ACHN (cell line): ENCODE data around the gene GCNT2.
A peak's percentile ranks its signal among the peaks of the same experiment; 100 is the strongest.
"Not testable (repeated sequence)": the region's sequence is repeated elsewhere in the genome, so short reads cannot be mapped to it uniquely, and the experiment has no call there.

Source experiments
- DNase-seq: peaks from one replicate; pipeline ENCODE4 v3.0.0-alpha.2; 2015
- in situ Hi-C: cut with HindIII; loops from 2 replicates; pipeline ENCODE4 v1.10.0; 2017; ENCODE audit warnings: low sequenced_read_pairs, low pct_ligation_motif_present, low pct_unique_long_range_greater_than_20kb

GCNT2 gene

GRCh38 chr6:10510592-10511367, 10.4 kb upstream of the GCNT2 start:
- DNase-seq = peak; percentile 77
- in situ Hi-C loops = no loop called here

DNA sequence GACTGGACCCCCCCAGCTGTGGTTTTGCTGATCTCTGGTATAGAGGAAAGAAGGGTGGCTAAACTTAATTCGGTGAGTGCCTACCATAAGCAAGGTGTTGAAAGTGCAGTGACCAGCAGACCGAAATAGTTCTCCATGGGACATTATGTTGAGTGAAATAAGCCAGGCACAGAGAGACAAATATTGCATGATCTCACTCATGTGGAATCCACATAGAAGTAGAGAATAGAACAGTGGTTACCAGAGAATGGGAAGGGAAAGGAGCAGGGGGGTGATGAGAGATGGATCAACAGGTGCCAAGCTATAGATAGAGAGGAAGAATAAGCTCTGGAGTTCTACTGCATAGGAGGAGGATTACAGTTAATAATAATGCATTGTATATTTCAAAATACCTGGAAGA, 9.7 kb upstream of the GCNT2 start:
- peak; percentile 70 for DNase-seq
- in situ Hi-C loops = no loop called here

- in situ Hi-C loops = no loop called here
- no peak for DNase-seq
These were observed 7.6 kb upstream of the GCNT2 start for GRCh38 chr6:10513544-10513943.

- no peak for DNase-seq
- in situ Hi-C loops = no loop called here
These were observed 6.9 kb upstream of the GCNT2 start for GRCh38 chr6:10514049-10514780.

DNA sequence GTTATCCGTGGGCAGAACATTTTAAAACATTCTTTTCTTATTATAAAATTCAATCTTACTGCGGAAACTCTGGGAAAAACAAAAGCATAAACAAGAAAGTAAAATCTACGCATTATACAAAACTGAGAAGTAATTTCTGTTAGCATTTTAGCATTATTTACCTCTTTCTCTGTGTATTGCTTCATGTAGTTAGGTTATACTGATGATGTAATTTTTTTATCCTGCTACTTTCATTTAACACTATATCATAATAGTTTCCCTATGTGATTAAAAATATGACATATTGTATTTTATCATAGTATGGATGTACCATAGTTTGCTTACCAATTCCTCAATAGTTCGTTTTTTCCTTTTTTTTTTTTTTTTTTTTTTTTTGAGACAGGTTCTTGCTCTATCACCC, 4.2 kb upstream of the GCNT2 start:
- no peak for DNase-seq
- in situ Hi-C loops = no loop called here

DNA sequence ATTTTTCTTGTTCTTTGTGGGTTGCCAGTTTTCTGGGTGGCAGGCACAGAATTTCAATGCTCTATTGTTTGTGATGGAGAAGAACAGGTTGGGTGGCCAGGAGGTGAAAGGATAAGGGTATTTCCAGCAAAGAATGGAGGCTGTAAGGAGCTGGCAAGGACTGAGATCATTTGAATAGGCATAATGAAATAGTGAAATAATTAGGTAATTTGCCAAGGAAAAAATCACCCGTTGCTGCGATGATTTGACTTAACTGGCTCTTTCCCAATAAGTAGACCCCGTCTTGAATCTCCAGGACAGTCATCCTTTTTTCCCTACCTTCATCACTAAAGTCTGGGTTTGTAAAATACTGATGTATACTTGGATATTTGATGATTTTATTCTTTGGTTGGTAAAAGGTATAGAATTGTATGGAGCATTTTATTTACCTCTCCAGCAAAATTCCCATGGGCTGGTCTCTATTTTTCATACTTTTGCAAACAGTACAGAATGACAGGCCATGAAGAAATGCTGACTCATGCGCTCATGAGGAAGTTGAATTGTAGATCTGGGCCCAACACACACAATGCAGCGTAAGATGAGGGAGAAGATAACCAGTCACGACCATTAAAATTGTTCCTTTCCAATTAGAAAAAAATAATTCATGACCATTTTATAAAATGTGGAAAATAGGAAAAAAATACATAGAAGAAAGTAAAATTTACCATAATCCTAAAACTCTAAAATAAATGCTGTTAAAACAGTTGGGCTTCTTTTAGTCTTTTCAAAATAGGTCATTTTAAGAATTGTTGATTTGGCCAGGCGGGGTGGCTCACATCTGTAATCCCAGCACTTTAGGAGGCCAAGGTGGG, 2.4 kb upstream of the GCNT2 start:
- in situ Hi-C loops = no loop called here
- peak; percentile 13 for DNase-seq

DNA sequence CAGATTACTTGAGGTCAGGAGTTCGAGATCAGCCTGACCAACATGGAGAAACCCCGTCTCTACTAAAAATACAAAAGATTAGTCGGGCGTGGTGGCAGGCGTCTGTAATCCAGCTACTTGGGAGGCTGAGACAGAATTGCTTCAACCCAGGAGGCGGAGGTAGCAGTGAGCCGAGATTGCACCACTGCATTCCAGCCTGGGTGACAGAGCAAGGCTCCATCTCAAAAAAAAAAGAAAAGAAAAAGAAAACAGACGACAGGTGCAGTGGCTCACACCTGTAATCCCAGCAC, 1.8 kb upstream of the GCNT2 start:
- in situ Hi-C loops, DNase-seq: not testable (repeated sequence)

- in situ Hi-C loops = no loop called here
- no peak for DNase-seq
These were observed 683 bp upstream of the GCNT2 start for GRCh38 chr6:10520468-10520867.

- no peak for DNase-seq
- in situ Hi-C loops = no loop called here
These were observed 1.9 kb downstream of the GCNT2 start for GRCh38 chr6:10522929-10523573.

DNA sequence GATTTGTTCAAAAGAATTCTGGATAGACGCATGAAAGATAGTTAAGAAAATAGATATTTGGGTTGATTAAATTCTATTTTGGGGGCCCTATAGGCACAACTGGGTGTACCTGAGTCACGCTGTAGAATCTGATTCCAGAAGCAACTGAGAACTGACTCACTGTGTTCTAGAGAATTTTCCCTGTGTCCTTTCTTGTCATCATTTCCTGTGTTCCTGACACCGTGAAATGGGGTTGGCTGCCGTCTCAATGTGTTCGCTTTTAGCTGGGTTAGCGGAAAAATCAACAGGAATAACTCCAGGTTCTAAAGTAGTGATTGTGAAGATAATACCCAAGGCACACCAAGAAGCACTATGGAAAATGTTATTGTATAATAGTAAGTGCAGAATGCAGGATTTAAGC, 5.0 kb downstream of the GCNT2 start:
- in situ Hi-C loops = no loop called here
- DNase-seq = no peak

- DNase-seq = peak; percentile 63
- in situ Hi-C loops = no loop called here
These were observed 7.2 kb downstream of the GCNT2 start for GRCh38 chr6:10528158-10528981.

DNA sequence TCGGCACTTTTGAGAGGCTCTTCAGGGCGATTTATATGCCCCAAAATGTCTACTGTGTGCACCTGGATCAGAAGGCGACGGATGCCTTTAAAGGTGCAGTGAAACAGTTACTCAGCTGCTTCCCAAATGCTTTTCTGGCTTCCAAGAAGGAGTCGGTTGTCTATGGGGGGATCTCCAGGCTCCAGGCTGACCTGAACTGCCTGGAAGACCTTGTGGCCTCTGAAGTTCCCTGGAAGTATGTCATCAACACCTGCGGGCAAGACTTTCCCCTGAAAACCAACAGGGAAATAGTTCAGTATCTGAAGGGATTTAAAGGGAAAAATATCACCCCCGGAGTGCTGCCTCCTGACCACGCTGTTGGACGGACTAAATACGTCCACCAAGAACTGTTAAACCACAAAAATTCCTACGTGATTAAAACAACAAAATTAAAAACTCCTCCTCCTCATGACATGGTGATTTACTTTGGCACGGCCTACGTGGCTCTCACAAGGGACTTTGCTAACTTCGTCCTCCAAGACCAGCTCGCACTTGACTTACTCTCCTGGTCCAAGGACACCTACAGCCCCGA, 8.2 kb downstream of the GCNT2 start:
- peak; percentile 61 for DNase-seq

GRCh38 chr6:10529828-10530374, 8.8 kb downstream of the GCNT2 start:
- in situ Hi-C loops = not testable (repeated sequence)

More for the DNA sequence above, 8.2 kb downstream of the GCNT2 start:
- in situ Hi-C loops = no loop called here

DNA sequence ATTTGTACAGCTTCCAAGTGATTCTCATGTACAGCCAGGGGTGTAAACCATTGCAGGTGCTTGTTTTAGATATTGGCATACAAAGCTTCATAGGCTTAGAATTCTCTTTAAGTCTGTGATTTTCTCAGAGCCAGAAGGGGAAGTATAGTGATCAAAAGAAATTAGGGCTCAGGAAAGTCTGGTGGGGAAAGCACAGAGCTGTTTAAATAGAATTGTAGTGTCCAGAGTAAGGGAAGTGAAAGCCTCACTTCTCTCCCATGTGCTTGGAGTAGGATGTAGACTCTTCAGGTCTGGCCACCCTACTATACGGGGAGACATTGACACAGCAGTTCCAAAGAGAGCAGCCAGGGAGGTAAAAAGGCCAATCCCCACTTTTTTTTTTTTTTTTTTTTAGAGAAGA, 10.4 kb downstream of the GCNT2 start:
- DNase-seq = peak; percentile 30
- in situ Hi-C loops = no loop called here

More at GRCh38 chr6:10529828-10530374, 8.8 kb downstream of the GCNT2 start:
- DNase-seq = peak; percentile 22

GRCh38 chr6:10531942-10532341, 10.8 kb downstream of the GCNT2 start:
- DNase-seq = peak; percentile 37
- in situ Hi-C loops = no loop called here

GRCh38 chr6:10532392-10532791, 11.2 kb downstream of the GCNT2 start:
- peak; percentile 31 for DNase-seq
- in situ Hi-C loops = no loop called here

DNA sequence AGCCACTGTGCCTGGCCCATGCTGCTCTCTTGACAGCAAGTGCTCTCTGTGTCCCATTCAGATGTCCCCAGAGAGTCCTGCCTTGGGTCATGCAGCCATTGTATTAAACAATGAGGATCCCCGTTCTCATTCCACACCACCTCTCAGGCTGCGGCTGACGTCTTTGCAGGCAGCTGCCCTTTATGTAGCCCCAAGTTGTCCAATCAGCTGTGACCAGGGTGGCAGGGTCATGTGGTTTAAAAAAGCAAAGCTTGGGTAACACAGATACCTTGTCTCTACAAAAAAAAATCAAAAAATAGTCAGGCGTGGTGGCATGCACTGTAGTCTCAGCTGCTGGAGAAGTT, 13.2 kb downstream of the GCNT2 start:
- in situ Hi-C loops = no loop called here
- no peak for DNase-seq

DNA sequence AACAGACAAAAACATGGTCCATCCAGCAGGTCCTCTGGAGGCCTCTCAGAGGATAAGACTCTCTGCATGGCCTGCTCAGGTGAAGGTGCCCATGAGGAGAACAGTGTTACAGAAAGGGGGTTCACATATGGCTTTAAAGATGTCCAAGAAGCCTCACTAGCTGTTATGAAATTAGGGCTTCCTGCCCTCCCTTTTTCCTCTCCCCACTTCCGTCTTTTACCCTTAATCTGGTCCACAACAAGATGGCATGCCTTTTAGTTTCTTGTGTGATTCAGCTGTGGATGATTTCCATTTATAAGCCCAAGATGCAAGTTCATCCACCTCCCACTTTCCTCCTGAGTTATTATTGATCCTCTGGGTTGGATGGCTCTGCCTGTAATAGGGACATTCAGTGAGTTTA, 14.0 kb downstream of the GCNT2 start:
- DNase-seq = no peak
- in situ Hi-C loops = no loop called here
